ENCODE measurements around the gene LGMN. TPM values are rescaled to one million over a fixed set of nuclear protein-coding genes. Genes with fewer than 3 reads are reported as not detected.

Gene LGMN
- total and polyA plus RNA-seq, 4 experiments from 2014 or later = 9.6 to 14.0 (median 12.3) TPM

DNA sequence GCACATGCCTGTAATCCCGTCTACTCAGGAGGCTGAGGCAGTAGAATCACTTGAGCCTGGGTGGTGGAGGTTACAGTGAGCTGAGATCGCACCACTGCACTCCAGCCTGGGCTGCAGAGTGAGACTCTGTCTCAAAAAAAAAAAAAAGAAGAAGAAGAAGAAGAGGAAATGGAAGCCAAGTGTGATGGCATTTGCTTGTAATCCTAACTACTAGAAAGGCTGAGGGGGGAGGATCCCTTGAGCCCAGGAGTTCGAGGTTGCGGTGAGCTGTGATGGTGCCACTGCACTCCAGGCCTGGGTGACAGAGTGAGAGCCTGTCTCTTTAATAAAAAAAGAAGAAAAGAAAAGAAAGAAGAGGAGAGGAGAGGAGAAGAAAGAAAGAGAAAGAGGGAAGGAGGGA is 52.1 kb downstream of the LGMN start:
- intact Hi-C loops (cut with micrococcal nuclease) = no loop called here
- H3K9me3 Mint-ChIP-seq = peaks cover 0 to 2% (median 0%) of the 10 kb centered on the region in 8 donors
- H3K27ac Mint-ChIP-seq = no peak overlapping the region
- no peak for DNase-seq
- peaks cover 0 to 3% of the 10 kb centered on the region in 2 donors for H3K27me3 Mint-ChIP-seq
- H3K4me3 Mint-ChIP-seq = no peak overlapping the region
- CTCF ChIA-PET (ENCODE audit: partially characterized antibody) = no interaction called here
- H3K9me3 ChIP-seq (ENCODE audit: control insufficient read depth in 1 of 2, low read length in 2 of 2) = no peaks in the 10 kb centered on the region
- no peaks in the 10 kb centered on the region for H3K36me3 Mint-ChIP-seq
- no peak overlapping the region for H3K27ac ChIP-seq (ENCODE audit: low read depth, low read length)
- no peak overlapping the region for H3K4me3 ChIP-seq (ENCODE audit: low read length in 2 of 2)
- H3K4me1 ChIP-seq (ENCODE audit: insufficient read depth, low read length) = peaks cover 17% of the 10 kb centered on the region
- no peaks in the 10 kb centered on the region for H3K36me3 ChIP-seq (ENCODE audit: insufficient read depth, low read length)
- H3K27me3 ChIP-seq (ENCODE audit: insufficient read depth, low read length) = no peaks in the 10 kb centered on the region
- peaks cover 4 to 27% (median 20%) of the 10 kb centered on the region in 4 donors for H3K4me1 Mint-ChIP-seq
- POLR2A ChIA-PET (ENCODE audit: partially characterized antibody) = no interaction called here

DNA sequence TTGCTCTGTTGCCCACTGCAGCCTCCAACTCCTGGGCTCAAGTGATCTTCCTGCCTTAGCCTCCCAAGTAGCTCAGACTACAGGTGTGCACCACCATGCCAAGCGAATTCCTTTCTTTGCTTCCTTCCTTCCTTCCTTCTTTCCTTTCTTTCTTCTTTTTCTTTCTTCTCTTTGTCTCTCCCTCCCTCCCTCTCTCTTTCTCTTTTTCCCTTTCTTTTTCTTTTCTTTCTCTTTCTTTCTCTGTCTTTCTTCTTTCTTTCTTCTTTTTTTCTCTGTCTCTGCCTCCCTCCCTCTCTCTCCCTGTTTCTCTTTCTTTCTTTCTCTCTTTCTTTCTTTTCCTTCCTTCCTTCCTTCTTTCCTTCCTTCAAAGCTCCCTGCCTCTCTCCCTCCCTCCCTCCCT is 52.9 kb downstream of the LGMN start:
- Histone ChIP-seq H3K9me3 (ENCODE audit: control insufficient read depth in 1 of 2, low read length in 2 of 2) (no peaks in the 10 kb centered on the region), H3K4me1 (ENCODE audit: insufficient read depth, low read length) (peaks cover 17% of the 10 kb centered on the region), H3K27ac (ENCODE audit: low read depth, low read length) (no peak overlapping the region), H3K27me3 (ENCODE audit: insufficient read depth, low read length) (no peaks in the 10 kb centered on the region), H3K36me3 (ENCODE audit: insufficient read depth, low read length) (no peaks in the 10 kb centered on the region), H3K4me3 (ENCODE audit: low read length in 2 of 2) (no peak overlapping the region)
- H3K27me3 Mint-ChIP-seq = peaks cover 0 to 3% of the 10 kb centered on the region in 2 donors
- ChIA-PET POLR2A (ENCODE audit: partially characterized antibody) (no interaction called here), CTCF (ENCODE audit: partially characterized antibody) (interaction anchor here (1.6 kb wide), 1 partner anchor 9 kb away, joined by 4 read pairs; no protein-coding TSS in a partner anchor)
- H3K27ac Mint-ChIP-seq = peak overlapping the region in 1 of 7 donors; percentile 81
- H3K9me3 Mint-ChIP-seq = peaks cover 0 to 2% (median 0%) of the 10 kb centered on the region in 8 donors
- peaks cover 4 to 27% (median 20%) of the 10 kb centered on the region in 4 donors for H3K4me1 Mint-ChIP-seq
- intact Hi-C loops (cut with micrococcal nuclease) = no loop called here
- peak overlapping the region in 1 of 8 donors; percentile 60 for H3K4me3 Mint-ChIP-seq
- DNase-seq = no peak
- peaks cover 0 to 3% of the 10 kb centered on the region in 2 donors for H3K36me3 Mint-ChIP-seq

DNA sequence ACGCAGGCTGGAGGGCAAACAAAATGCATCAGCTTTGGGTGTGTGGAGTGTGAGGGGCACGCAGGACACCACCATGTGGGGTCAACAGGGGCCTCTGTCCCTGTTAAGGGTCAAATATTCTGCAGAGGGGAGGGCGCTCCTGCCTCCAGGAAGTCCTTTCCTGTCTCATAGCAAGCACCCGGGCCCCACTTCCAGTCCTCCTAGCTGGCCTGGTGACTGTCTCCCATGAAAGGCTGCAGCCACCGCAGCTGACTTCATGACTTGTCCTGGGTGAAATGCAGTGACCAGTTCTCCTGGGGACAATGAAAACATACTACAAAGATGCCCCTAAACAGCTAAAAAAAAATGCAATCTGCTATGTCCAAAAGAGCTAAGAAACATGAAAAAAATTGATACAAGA is 53.6 kb downstream of the LGMN start:
- Histone ChIP-seq H3K4me3 (ENCODE audit: low read length in 2 of 2) (no peak overlapping the region), H3K27ac (ENCODE audit: low read depth, low read length) (no peak overlapping the region), H3K9me3 (ENCODE audit: control insufficient read depth in 1 of 2, low read length in 2 of 2) (no peaks in the 10 kb centered on the region), H3K4me1 (ENCODE audit: insufficient read depth, low read length) (peaks cover 17% of the 10 kb centered on the region), H3K27me3 (ENCODE audit: insufficient read depth, low read length) (no peaks in the 10 kb centered on the region), H3K36me3 (ENCODE audit: insufficient read depth, low read length) (no peaks in the 10 kb centered on the region)
- intact Hi-C loops (cut with micrococcal nuclease) = no loop called here
- Mint-ChIP-seq H3K4me3 (peak overlapping the region in 1 of 8 donors; percentile 26), H3K27me3 (peaks cover 0 to 3% of the 10 kb centered on the region in 2 donors), H3K4me1 (peaks cover 4 to 27% (median 20%) of the 10 kb centered on the region in 4 donors), H3K27ac (no peak overlapping the region), H3K36me3 (peaks cover 0 to 3% of the 10 kb centered on the region in 2 donors), H3K9me3 (peaks cover 0 to 2% (median 0%) of the 10 kb centered on the region in 8 donors)
- ChIA-PET POLR2A (ENCODE audit: partially characterized antibody) (no interaction called here), CTCF (ENCODE audit: partially characterized antibody) (interaction anchor here (1.6 kb wide), 1 partner anchor 9 kb away, joined by 4 read pairs; no protein-coding TSS in a partner anchor)
- no peak for DNase-seq

DNA sequence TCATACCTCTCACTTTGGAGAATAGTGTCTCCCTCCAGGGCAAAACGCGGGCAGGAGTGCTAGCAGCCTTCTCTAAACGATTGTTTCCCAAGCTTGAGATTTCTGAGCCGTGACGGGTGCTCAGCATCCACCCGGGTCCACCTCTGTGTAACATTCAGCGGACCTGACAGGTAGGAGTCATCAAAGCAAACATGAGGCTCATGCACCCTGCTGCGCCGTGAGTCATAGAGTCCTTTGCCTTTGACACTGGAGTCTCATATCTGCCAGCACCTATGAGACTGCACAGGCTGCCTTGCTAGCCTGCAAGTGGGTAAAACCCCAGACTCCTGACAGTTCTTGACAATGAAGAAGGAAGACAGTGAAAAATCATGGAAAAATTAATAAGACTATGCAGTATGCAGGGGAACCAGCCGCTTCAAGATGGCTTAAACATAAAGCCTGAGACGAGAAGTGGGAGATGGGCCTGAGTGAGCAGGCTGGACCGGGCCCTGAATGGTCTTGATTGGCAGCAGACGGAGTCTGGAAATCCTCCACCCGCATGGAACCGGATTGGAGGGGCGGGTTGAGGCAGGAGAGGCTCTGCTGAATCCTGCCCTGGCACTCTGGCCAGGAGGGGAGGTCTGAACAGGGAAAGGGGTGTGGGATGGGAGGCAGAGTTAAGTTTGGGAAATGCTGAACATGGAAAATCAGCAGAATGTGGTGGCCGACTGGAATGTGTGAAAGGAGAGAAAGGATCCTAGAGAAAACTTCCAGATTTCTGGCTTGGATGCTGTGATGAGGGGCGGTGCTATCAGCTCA is 54.2 kb downstream of the LGMN start:
- Mint-ChIP-seq H3K27ac (peak overlapping the region in 2 of 7 donors; percentile 9 to 17), H3K4me3 (peak overlapping the region in 1 of 8 donors; percentile 26), H3K27me3 (peaks cover 0 to 3% of the 10 kb centered on the region in 2 donors), H3K4me1 (peaks cover 4 to 27% (median 20%) of the 10 kb centered on the region in 4 donors), H3K9me3 (peaks cover 0 to 2% (median 0%) of the 10 kb centered on the region in 8 donors), H3K36me3 (peaks cover 0 to 3% of the 10 kb centered on the region in 2 donors)
- no peaks in the 10 kb centered on the region for H3K9me3 ChIP-seq (ENCODE audit: control insufficient read depth in 1 of 2, low read length in 2 of 2)
- peaks cover 17% of the 10 kb centered on the region for H3K4me1 ChIP-seq (ENCODE audit: insufficient read depth, low read length)
- no peak for DNase-seq
- H3K27ac ChIP-seq (ENCODE audit: low read depth, low read length) = no peak overlapping the region
- POLR2A ChIA-PET (ENCODE audit: partially characterized antibody) = no interaction called here
- intact Hi-C loops (cut with micrococcal nuclease) = no loop called here
- no peaks in the 10 kb centered on the region for H3K27me3 ChIP-seq (ENCODE audit: insufficient read depth, low read length)
- H3K4me3 ChIP-seq (ENCODE audit: low read length in 2 of 2) = no peak overlapping the region
- H3K36me3 ChIP-seq (ENCODE audit: insufficient read depth, low read length) = no peaks in the 10 kb centered on the region
- CTCF ChIA-PET (ENCODE audit: partially characterized antibody) = interaction anchor here (1.6 kb wide), 1 partner anchor 8 kb away, joined by 4 read pairs; no protein-coding TSS in a partner anchor

DNA sequence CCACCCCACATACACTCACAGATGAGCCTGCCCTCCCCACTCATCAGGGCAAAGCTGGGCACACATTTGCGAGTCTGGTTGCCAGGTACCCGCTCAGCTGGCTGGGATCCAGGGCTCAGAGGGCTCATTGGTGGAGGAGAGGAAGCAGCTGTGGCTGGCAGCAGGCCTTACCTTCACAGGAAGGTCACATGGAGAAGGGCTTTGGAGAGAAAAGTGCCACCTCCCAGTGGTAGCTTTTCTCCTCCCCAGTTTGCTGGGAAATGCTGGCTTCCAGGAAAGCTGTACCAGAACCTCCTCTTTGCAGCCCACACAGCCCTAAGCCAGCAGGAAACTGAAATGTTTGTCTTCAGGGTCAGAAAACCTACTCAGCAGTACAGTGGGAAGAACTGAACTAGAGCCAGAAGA is 55.6 kb downstream of the LGMN start:
- H3K27me3 Mint-ChIP-seq = peaks cover 0 to 3% of the 10 kb centered on the region in 2 donors
- no peaks in the 10 kb centered on the region for H3K36me3 ChIP-seq (ENCODE audit: insufficient read depth, low read length)
- POLR2A ChIA-PET (ENCODE audit: partially characterized antibody) = interaction anchor here (0.6 to 1.4 kb wide), 2 partner anchors 11 to 58 kb away, joined by 3 read pairs; no protein-coding TSS in a partner anchor
- H3K4me3 Mint-ChIP-seq = no peak overlapping the region
- no peak overlapping the region for H3K4me3 ChIP-seq (ENCODE audit: low read length in 2 of 2)
- peaks cover 0 to 2% (median 0%) of the 10 kb centered on the region in 8 donors for H3K9me3 Mint-ChIP-seq
- H3K36me3 Mint-ChIP-seq = peaks cover 0 to 13% of the 10 kb centered on the region in 2 donors
- intact Hi-C loops (cut with micrococcal nuclease) = no loop called here
- CTCF ChIA-PET (ENCODE audit: partially characterized antibody) = interaction anchor here (1.2 kb wide), 1 partner anchor 8 kb away, joined by 3 read pairs; no protein-coding TSS in a partner anchor
- H3K9me3 ChIP-seq (ENCODE audit: control insufficient read depth in 1 of 2, low read length in 2 of 2) = no peaks in the 10 kb centered on the region
- peak overlapping the region in 3 of 7 donors; percentile 27 to 51 (median 27) for H3K27ac Mint-ChIP-seq
- peaks cover 17% of the 10 kb centered on the region for H3K4me1 ChIP-seq (ENCODE audit: insufficient read depth, low read length)
- no peak overlapping the region for H3K27ac ChIP-seq (ENCODE audit: low read depth, low read length)
- H3K4me1 Mint-ChIP-seq = peaks cover 4 to 27% (median 20%) of the 10 kb centered on the region in 4 donors
- no peaks in the 10 kb centered on the region for H3K27me3 ChIP-seq (ENCODE audit: insufficient read depth, low read length)
- DNase-seq = peak; percentile 31 to 59 (median 47)

DNA sequence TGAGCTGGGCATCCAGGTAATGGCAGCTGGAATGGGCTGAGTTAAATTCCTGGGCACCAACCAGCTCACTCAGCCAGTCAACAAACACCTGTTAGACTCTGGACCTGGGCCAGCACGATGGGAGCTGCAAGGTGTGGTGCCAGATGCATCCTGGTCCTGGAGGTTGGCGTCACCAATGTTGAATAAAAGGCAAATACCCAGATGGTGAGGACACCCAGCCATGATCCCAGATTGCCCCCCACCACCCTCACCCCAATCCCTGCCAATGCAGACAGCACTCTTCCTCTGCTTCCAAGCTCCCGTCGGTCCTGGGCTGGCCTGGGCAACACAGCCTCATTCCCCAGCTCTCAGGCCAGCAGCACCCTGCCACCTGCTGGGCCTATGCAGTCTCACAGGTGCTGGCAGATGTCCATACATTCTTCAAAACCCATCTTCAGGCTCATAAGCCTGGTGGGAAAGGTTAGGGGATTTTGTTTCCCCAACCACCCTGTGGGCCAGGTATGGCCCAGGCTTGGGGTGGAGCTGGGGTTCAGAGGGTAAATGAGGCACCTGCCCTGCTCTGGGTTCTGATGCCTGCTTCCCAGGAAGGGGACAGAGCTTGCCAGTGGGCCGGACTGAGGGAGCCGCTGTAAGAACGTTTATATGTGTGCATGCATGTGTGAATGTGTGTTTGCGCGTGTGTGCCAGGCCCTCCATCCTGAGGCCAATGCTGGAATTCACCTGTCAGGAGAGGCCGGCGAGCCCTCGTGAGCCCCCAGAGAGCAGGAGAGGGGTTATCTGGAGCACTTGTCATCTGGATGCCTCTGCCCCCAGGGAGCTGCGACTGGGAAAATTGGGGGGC is 58.0 kb downstream of the LGMN start:
- H3K27me3 Mint-ChIP-seq = no peaks in the 10 kb centered on the region
- no peak for DNase-seq
- Histone ChIP-seq H3K27ac (ENCODE audit: low read depth, low read length) (no peak overlapping the region), H3K4me1 (ENCODE audit: insufficient read depth, low read length) (peaks cover 17% of the 10 kb centered on the region), H3K36me3 (ENCODE audit: insufficient read depth, low read length) (peaks cover 13% of the 10 kb centered on the region), H3K9me3 (ENCODE audit: control insufficient read depth in 1 of 2, low read length in 2 of 2) (no peaks in the 10 kb centered on the region), H3K4me3 (ENCODE audit: low read length in 2 of 2) (no peak overlapping the region), H3K27me3 (ENCODE audit: insufficient read depth, low read length) (no peaks in the 10 kb centered on the region)
- no peak overlapping the region for H3K4me3 Mint-ChIP-seq
- no peaks in the 10 kb centered on the region for H3K9me3 Mint-ChIP-seq
- peaks cover 4 to 27% (median 20%) of the 10 kb centered on the region in 4 donors for H3K4me1 Mint-ChIP-seq
- ChIA-PET POLR2A (ENCODE audit: partially characterized antibody) (interaction anchor here (0.5 to 0.6 kb wide), 2 partner anchors 14 to 532 kb away, joined by 3 to 5 read pairs; no protein-coding TSS in a partner anchor), CTCF (ENCODE audit: partially characterized antibody) (interaction anchor here (0.6 to 2.3 kb wide), 7 partner anchors 8 to 103 kb away, joined by 3 to 6 read pairs (median 4); partner anchors contain the start of gene LGMN)
- H3K27ac Mint-ChIP-seq = peak overlapping the region in 2 of 7 donors; percentile 18 to 35
- H3K36me3 Mint-ChIP-seq = peaks cover 9 to 25% of the 10 kb centered on the region in 2 donors
- intact Hi-C loops (cut with micrococcal nuclease) = no loop called here

Data from CD4-positive, alpha-beta memory T cell (primary cell).